CD4-positive, alpha-beta T cell treated with Interleukin-15 for 1 hour (primary cell): ENCODE measurements around the gene KRT73.

ENCODE experiments used
- DNase-seq: peaks from one replicate; pipeline ENCODE4 v3.0.0-alpha.2; 2020

The KRT73 gene

DNA sequence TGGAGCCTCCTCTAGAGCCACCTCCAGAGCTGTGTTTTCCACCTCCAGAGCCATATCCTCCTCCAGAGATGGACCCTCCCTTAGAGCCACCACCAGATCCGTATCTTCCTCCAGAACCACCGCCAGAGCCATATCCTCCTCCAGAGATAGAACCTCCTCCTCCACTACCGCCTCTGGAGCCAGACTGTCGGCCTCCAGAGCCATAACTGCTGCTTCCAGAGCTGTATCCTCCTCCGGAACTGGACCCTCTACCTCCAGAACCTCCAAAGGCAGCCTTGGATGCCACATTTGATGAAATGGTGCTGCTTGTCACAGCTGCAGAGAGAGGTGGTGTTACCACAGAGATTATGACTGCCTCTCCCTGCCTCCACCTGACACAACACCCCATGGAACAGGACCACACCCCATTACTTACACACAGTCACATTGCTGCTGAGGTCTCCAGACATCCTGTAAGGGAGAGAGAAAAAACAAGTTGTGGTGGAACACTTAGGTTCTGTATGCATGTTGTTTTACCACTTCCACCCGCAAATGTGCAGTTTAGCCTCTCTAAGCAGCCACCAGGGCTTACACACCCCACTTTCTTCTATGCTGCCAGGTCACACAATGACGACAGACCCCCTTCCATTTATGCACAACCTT is 26.9 kb upstream of the KRT73 start:
- DNase-seq = peak; percentile 67

DNA sequence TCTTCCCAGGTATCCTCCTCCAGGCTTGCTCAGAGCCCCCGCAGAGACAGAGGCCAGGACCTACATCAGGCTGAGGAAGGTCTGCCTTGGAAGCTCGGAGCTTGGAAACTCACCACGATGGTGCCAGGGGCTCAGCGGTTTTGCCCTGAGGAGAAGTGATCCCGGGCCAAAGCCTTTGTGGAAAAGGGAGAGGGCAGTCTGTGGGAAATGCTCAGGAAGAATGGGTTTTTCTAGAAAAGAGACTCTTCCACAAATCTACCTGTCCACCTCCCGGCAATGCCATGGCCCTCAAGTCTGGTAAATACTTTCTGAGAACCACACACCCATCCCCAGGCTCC is 25.7 kb upstream of the KRT73 start:
- DNase-seq = no peak

DNA sequence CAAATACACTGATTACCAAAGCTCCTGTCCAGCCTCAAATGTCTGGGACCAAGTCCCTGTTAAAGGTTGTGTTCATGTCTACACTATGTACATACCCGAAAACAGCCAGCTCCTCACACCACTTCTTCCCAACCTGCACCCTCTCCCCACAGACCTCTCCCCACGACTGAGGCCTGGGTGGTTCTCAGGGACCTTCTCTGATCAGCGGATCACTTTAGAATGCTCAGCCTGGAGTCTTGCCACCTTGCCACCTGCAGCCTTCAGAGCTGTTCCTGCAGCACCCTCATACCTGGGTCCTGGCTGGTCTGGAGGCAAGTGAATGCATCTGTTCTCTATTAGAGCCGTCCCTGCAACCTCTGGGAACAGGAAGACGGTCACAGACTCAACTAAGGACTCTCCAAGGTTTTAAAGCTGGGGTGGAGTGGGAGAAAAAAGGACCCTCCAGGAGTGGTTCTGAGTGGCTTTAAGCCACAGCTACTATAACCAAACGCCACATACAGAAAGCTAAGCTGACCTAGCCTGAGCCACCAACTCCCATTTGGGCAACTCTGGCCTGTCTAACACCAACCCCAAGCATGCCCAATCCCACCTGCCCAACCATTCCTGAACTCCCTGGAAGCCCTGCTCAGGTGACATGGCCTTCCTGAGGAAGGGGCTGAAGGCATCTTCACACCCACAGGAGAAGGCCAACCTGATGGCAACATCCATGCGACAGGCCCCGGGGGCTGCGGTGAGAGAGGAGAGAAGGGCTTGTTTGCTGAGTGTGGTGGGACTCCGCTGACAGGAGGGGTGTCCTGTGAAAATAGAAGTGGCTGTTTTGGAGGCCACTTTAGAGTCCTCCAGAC is 25.1 kb upstream of the KRT73 start:
- DNase-seq = no peak

DNA sequence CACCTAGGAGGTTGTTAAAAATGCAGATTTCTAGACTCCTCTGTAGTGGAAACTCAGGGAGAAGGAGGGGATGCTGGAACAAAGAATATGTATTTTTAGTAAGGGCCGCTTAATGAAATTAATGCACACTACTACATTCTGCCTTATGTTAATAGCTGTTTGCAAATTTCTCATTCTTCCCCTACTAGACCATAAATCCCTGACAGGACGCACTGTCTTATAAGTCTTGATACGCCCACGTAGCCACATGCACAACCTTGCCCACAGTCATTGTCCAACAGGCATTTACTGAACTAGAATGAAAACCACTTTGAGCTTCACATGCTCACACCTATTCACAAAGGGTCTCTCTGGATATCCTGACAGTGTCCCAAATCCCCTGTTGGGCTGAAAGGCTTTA is 23.1 kb upstream of the KRT73 start:
- no peak for DNase-seq

DNA sequence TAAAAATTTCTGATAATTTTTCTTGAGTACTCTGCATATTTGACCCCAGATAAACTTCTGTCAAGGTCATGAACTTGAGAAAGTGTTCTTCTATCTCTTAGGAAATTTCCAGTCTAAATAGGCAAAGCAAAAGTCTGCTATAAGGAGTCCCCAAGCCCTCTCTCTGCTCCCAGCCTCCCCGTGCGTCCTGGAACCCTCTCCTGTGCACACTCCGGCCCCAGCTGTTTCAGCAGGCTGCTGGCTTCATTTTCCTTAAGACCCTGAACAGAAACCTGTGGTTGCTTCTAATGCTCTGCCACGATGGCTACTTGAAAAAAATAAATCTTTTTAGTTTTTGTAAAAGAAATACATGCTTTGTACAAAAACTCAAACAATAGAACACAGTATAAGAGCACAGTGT is 18.9 kb upstream of the KRT73 start:
- DNase-seq = no peak

DNA sequence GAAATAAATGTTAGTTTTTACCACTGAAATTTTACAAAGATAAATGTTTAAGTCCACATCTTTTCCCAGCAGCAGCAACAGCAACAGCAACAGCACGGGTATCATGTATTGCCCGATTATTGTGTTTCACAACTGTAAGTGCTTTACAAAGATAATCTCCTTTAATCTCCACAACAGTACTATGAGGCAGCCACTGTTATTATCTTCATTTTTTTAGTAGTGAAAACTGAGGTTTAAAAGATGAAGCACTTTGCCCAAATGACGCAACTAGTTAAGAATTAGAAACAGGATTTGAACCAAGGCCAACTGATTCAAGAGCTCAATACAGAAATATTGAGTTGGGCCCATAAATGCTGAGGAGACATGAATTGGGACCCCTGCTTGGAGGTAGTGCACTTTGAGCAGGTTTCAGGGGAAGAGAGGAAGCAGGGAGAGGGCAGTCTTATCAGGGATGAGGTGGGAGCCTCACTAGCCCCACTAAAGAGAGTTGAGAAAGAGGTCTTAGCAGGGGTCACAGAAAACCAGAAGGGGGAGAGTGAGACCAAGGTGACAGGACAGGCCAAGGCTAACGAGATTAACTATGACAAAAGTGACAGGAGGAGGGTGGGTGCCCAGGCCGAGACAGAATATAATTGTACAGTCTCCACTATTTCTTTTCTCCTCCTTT is 18.4 kb upstream of the KRT73 start:
- no peak for DNase-seq

DNA sequence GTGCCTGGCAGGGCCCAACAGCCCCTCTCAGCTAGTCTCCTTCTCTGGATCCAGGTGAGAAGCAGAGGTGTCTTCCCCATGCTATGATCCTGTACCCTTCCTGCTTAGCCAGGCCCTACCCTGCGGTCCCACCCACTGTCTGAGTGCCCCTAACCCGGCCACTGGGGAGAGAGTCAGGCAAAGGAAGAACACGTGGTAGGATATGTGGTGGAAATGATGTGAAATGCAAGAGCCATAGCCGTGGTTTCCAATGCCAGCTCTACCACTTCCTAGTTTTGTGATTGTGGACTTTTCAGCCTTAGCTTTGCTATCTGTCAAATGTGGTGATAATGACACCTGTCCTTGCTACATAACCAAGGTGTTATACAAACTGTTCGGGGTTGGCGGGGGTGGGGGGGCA is 17.8 kb upstream of the KRT73 start:
- DNase-seq = no peak

DNA sequence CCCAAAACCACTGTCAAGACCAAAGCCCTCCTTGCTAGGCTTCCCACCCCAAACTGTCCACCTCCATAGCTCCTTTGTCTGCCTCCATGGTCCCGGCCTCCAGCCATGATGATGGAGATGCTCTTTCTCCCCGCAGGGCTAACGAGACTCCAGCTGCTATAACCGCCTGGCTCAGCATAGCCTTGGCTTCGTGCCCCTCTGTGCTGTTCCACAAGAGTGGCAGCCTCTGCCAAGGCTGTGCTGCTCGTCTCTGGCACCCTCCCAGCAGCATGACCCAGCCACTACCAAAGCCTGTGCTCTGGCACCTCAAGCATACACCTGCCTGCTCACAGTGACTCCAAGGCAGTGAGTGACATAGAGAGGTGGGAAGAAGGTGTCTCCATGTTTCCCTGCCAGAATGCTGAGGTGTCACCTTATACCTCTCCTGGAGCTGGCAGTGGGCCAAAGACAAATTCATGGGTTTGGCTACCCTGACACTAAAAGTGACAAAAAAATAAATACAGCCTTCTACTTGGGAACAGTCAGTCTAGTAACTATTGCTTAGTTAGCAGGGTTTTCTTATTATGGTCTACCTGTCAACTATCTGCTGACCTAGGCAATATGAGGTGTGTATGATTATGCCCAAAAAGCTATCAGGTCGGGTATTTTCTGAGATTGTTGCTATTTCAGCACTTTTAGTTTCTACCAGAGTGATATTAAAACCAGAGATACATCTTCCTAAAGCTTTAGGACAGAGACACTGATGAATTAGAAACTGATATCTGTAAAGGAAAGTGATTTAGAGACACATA is 16.1 kb upstream of the KRT73 start:
- no peak for DNase-seq

DNA sequence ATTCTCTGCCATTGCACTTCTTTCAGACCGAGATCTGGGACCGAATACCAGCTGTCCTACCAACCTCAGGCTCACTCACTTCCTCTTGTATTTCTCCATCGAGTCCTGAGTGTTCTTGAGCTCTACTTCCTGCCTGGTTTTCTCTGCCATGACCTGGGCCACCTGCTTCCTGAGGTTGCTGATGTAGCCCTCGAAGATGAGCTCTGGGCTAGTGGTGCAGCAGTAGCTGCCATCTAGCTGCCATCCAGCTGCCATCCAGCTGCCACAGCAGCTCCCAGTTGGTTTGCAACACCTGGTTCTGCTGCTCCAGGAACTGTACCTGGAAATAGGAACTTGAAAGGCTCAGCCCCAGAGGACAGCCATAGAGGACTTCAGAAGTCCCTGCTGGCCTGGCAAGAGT is 15.0 kb upstream of the KRT73 start:
- DNase-seq = no peak

DNA sequence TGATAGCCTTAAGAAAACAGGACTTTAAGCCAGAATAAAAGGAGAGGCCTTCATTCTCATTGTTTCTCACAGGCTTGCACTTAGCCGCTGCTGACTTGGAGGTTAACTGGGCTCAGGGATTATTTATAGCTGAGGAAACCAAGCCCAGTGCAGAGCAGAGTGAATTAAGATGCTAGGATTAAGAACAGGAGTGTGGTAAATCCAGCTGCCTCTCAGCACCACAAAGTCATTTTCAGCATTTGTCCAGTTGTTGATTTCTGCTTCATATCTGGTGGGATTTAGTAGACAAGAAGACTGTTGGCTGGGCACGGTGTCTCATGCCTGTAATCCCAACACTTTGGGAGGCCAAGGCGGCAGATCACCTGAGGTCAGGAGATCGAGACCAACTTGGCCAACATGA is 14.3 kb upstream of the KRT73 start:
- DNase-seq = no peak

DNA sequence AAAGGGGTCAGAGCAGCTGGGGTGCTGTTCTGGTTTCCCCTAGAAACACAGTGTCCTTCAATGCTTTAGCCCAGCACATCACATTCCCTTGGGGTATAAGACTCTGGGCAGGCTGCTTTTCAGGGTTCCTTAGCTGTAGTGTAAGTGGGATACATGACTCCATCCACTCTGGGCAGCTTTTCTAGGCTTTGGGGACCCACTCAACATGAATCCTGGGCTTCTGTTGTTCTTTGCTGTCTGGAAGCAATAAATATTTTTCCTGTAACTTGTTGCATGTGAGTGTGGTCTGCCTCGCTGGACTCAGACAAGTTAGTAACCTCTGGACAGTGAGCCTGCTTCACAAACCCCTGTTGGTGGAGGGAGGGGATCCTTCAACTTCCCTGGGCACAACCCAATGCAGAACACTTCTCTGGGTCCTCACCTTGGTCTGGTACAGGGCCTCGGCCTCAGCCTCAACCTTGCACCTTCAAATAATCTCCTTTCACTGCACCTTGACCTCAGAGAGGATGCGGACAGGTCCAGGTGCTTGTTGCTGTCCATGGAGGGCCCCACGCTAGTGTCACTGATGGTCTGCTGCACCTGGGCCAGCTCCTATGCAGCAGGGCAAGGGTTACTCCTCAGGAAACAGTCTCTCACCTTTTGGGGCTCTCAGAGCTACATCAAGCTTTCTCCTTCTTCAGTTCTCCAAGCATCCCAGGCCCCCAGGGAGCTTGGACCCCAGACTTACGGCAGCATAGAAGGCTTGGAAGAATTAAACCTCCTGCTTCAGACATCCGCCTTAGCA is 13.5 kb upstream of the KRT73 start:
- no peak for DNase-seq

DNA sequence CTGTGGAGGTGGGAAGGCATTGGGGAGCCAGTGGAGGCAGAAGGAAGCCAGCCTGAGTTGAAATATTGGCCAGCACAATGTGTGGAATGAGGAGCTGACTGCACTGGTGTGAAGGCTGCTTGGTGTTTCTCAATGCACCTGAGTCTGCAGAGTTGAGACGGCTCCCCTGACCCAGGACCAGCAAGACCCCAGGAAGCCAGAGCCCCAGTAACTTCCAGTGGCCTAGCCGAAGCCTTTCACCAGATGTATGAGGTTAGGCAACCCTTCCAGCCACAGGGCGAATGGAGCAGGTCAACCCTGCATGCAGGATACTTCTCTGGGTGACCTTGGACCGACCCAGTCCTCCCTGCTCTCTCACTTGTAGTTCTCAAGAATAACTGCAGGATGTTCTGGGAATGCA is 12.9 kb upstream of the KRT73 start:
- no peak for DNase-seq

DNA sequence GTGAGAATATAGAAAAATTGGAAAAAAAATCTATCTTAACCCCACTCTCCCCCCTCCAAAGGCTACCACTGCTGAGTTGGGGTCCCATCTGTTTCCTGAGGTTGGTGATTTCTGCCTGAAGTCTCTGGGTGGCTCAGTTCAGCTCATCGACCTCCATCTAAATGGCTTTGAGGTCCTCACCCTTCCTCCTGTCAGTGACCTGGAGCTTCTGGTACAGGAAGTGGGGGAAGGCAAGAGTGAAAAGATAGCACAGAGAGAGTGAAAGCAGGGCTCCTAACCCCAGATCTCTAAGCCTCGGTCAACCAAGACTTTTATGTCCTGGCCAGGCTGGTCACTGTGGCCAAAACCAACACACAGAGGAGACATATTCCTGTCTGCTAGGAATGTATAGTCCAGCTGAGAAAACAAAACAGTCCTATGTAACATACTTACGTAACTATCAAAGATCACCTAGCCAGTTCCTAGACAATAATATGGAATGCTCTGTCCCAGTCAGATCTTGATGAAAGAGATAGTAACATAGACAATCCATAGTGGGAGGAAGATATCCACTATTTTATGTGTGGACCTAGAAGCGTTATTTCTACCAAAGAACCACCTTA is 12.3 kb upstream of the KRT73 start:
- DNase-seq = no peak

DNA sequence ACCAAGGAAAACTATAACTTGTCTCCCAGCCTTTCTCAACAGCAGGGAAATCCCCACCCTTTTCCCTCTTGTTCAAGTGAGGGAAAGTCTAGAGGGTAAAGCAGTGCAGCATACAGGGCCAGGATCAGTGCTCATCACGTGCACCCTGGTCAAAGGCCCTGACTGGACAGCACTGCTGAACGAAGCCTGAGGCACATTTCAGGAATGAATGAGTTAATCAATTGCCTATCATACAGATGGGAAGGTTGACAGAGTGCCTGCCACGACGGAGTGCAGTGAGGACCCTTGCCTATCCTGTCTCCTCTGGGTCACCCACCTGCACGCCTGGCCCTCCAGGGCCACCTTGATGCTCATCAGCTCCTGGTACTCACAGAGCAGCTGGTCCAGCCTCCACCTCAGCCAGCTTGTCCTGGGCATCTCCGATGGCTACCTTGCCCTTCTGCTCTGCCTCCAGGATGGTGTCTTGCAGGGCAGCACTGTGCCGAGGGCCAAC is 11.7 kb upstream of the KRT73 start:
- DNase-seq = no peak

DNA sequence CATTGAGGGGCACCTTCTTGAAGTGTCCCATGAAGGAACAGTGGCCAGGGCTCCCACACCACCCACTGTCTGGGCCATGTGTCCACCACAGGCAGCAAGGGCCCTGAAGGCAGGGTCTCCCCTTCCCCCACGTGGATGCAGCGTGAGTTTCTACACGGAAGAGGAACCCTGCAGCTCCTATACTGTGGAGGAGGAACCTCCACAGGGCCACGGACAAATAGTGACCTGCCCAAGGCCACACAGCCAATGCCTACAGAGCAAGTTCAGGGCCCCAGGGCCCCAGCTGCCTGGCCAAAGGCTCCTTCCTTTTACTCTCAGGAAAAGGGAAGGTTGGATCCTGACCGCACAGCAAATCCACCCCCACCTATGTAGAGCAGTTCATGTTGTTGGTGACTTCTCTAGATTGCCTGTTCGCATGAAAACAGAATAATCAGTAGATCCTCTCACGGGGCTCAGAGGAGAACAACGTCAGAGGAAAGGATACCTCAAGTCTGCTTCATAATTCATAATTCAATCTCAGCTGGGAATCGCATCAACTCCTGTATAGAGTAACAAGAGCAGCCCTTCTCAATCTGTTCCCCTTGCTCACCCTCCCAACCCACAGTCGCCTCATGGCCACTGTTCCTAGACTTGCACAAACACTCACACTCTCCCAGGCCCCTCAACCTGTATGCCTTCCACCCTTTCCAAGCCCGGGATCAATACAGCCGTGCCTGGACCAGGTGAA is 11.1 kb upstream of the KRT73 start:
- no peak for DNase-seq

DNA sequence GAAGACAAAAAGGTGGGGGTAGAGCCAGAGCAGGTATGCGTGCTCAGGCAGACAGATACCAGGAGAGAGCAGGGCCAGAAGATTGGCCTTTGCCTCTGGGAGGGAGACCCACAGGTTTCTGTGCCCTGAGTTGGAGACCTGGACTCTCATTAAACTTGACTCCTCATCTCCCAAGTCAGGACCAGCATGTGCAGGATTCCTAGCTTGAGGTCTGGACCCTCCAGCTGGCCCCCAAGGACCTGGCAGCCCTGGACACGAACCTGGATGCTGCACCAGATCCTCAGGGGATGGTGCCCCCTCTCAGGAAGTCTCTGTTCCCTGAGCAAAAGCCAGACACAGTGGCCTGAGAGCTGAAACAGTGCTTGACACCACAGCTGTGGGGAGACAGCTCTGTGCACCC is 10.5 kb upstream of the KRT73 start:
- DNase-seq = no peak

DNA sequence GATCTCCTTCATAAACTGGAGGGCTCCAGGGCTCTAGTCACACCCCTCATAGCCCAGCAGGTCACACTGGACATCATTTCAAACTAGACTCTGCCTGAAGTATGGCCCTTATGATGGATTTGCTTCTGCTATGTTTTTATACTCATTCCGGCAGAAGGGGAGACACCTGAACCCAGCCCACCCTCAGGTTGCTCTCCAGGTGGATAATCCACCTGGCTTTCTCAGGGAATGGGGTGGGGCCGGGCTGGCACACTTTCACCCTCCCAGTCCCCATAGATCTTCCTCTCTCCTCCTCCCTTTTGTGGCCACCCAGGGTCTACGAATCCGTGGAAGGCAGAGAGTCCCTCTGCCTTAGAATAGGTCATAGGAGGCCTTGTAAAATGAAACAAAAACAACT is 9.8 kb upstream of the KRT73 start:
- DNase-seq = no peak

DNA sequence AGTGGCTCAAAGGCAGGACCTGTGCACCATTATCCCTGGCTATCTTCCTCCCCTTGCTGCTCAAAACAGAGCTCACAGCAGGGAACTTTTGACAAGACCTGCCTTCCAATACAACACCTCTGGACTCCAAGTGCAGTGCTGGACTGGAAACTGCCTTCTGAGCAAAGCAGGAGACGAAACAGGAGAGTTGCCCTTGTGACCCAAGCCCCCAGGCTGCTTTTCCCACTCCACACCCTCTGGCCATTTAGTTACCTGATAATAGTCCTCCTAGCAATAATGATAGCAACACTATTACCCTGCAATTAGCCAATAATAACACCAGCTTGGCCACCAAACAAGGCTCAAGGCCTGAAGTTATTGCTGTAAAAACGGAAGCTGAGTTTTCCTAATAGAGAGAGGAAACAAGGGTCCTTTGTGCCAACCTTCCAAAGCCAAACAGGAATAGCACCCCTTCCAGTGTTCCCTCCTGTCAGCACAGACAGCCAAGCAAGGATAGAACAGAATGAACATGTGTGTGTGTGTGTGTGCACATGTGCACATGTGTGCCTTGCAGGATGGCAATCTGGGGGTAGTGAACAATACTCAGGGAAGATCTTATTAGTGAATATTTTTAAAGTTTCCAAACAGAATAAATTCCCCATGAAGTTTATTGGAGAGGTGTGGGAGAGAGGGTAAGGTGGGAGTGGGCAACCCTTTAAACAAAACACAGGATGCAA is 9.2 kb upstream of the KRT73 start:
- no peak for DNase-seq

DNA sequence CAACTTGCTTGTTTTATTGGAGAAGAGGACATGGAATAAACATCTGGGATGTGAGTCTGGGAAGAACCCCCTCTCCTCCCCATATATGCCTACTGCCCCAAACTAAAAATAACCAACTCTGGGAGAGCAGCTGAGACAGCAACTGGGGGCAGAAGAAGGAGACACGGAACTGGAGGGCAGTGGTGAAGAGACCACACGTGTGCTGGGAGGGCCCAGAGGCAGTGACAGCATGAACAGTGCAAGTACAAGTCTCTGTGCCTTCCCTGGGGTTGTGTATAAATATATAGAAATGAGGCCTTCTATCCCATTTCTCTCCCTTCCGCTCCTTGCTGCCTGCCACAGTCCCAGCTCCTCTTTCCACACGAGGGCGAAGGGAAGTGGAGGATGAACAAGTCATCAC is 4.0 kb upstream of the KRT73 start:
- DNase-seq = no peak

DNA sequence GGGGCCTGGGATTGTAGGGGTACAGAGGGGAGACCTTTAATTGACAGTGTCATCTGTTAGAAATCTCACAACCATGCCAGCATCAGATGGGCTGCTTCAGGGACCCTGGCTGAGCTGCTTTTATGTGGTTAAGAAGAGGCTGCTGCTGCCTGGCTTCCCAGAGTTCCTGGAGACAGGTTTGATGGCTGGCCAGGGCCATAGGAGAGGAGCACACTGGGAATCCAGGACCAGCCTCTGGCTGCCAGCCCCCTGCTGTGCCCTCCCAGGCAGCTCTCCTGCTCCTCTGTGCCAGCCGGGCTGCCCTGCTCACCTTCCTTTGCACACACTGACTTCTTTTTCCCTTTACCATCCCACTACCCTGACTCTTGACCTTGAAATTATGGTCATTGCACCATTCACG is 507 bp upstream of the KRT73 start:
- DNase-seq = no peak

DNA sequence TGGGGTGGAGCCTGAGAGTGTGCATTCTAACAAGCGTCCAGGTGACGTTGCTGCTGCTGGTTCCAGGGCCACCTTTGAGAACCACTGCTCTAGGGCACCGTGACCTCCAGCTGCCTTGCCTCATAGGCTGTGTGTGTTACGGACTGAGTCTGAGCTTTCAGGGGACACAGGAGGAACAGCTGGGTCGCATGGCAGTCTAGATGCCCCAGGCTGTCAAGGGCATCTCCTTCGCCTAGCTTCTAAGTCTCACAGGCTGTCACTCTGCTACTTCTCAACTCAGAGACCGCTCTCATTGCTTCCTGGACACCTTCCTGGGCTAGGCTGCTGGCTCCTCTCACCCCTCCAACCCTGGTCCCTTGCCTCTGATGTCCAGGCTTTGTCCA is 965 bp downstream of the KRT73 start:
- DNase-seq = no peak
